IMR-90 (cell line): Measurements from ENCODE around the gene OR6S1. TPM values are rescaled to one million over a fixed set of nuclear protein-coding genes. Genes with fewer than 3 reads are reported as not detected.
"Not testable (repeated sequence)": the region's sequence is repeated elsewhere in the genome, so short reads cannot be mapped to it uniquely, and the experiment has no call there.

Experiments used
- ATAC-seq: fragments of 200-7000 bp; cut with Tn5 transposase; 2 replicates; pipeline ENCODE4 v1.9.1; 2020; ENCODE audit warnings: low read depth, mild to moderate bottlenecking, moderate library complexity
- BruUV-seq: library from RNA; stranded (reverse); fragments of 400-500 nt; replicated peaks from 2 replicates; lab custom pipeline; 2021; lab: Mats Ljungman, UMichigan
- CTCF ChIA-PET: fragments of 300-600 bp; formaldehyde crosslinking; extraction: SDS; loops from one replicate; lab custom pipeline; 2021; ENCODE audit warnings: antibody characterized with exemption; lab: Yijun Ruan, JAX
- POLR2A ChIA-PET: fragments of 300-600 bp; sonication (Branson Sonifier 250); formaldehyde crosslinking; loops from one replicate; lab custom pipeline; 2022; ENCODE audit warnings: antibody characterized with exemption; ENCODE audit not compliant: unreplicated experiment; lab: Charles Lee
- DNase-seq: peaks from one replicate; pipeline ENCODE4 v3.0.0; 2013
- H2AFZ ChIP-seq: replicated peaks from 2 replicates; pipeline ENCODE3; 2013; ENCODE audit warnings: low read length, mild to moderate bottlenecking; ENCODE audit not compliant: poor library complexity
- H2AK5ac ChIP-seq: 2 replicates; pipeline ENCODE4 v1.6.1; 2013; ENCODE audit warnings: low read depth, low read length, inconsistent platforms
- H2AK9ac ChIP-seq: replicated peaks from 2 replicates; pipeline ENCODE3; 2013; ENCODE audit warnings: mild to moderate bottlenecking, low read depth, low read length, moderate library complexity; ENCODE audit not compliant: poor library complexity
- H2BK120ac ChIP-seq: 2 replicates; pipeline ENCODE4 v1.6.1; 2013; ENCODE audit warnings: low read depth, low read length, inconsistent platforms
- H2BK15ac ChIP-seq: 3 replicates; pipeline ENCODE4 v1.6.1; 2013; ENCODE audit warnings: low read depth, low read length, inconsistent platforms
- H2BK20ac ChIP-seq: 2 replicates; pipeline ENCODE4 v1.6.1; 2013; ENCODE audit warnings: low read depth, mild to moderate bottlenecking, inconsistent platforms, low read length, moderate library complexity
- H2BK5ac ChIP-seq: 2 replicates; pipeline ENCODE4 v1.6.1; 2013; ENCODE audit warnings: mild to moderate bottlenecking, low read depth, low read length, inconsistent platforms; ENCODE audit not compliant: poor library complexity, severe bottlenecking
- H3K14ac ChIP-seq: replicated peaks from 2 replicates; pipeline ENCODE4 v1.6.1; 2013; ENCODE audit warnings: low read depth, low read length, inconsistent platforms
- H3K18ac ChIP-seq: 2 replicates; pipeline ENCODE4 v1.6.1; 2013; ENCODE audit warnings: low read depth, low read length, control low read depth
- H3K23ac ChIP-seq: 2 replicates; pipeline ENCODE4 v1.6.1; 2013; ENCODE audit warnings: low read depth, low read length, inconsistent platforms
- H3K27ac ChIP-seq: 2 replicates; pipeline ENCODE4 v1.5.1; 2013; ENCODE audit warnings: mild to moderate bottlenecking, control low read depth, low read length; ENCODE audit not compliant: insufficient read depth
- H3K27me3 ChIP-seq: 2 replicates; pipeline ENCODE4 v1.6.1; 2013; ENCODE audit warnings: low read length; ENCODE audit not compliant: control insufficient read depth, insufficient read depth
- H3K36me3 ChIP-seq: 2 replicates; pipeline ENCODE4 v1.6.1; 2013; ENCODE audit warnings: low read length, mixed read lengths; ENCODE audit not compliant: control insufficient read depth, insufficient read depth
- H3K4ac ChIP-seq: 2 replicates; pipeline ENCODE4 v1.6.1; 2013; ENCODE audit warnings: low read depth, low read length, inconsistent platforms
- H3K4me1 ChIP-seq: 2 replicates; pipeline ENCODE4 v1.6.1; 2013; ENCODE audit warnings: low read length, mixed read lengths; ENCODE audit not compliant: control insufficient read depth, insufficient read depth
- H3K4me2 ChIP-seq: 2 replicates; pipeline ENCODE4 v1.6.1; 2013; ENCODE audit warnings: low read depth, mild to moderate bottlenecking, control low read depth, low read length, moderate library complexity
- H3K4me3 ChIP-seq: 2 replicates; pipeline ENCODE4 v1.5.1; 2013; ENCODE audit warnings: low read depth, mild to moderate bottlenecking, control low read depth, low read length, moderate library complexity; ENCODE audit not compliant: insufficient read depth
- H3K56ac ChIP-seq: 2 replicates; pipeline ENCODE4 v1.6.1; 2013; ENCODE audit warnings: low read length, inconsistent platforms; ENCODE audit not compliant: insufficient read depth; ENCODE audit errors: extremely low read depth
- H3K79me1 ChIP-seq, 2 experiments: 2 replicates each; pipeline ENCODE4 v1.6.1; 2013; ENCODE audit warnings: low read length in 2 of 2, inconsistent platforms in 1 of 2, low read depth in 1 of 2
- H3K9ac ChIP-seq: 2 replicates; pipeline ENCODE4 v1.6.1; 2013; ENCODE audit warnings: low read depth, low read length, control low read depth
- H3K9me1 ChIP-seq: 2 replicates; pipeline ENCODE4 v1.6.1; 2013; ENCODE audit warnings: low read length, inconsistent platforms; ENCODE audit not compliant: insufficient read depth
- H3K9me3 ChIP-seq: 2 replicates; pipeline ENCODE4 v1.6.1; 2013; ENCODE audit warnings: low read length; ENCODE audit not compliant: control insufficient read depth, insufficient read depth
- H4K20me1 ChIP-seq: 2 replicates; pipeline ENCODE4 v1.6.1; 2013; ENCODE audit warnings: low read length, inconsistent platforms; ENCODE audit not compliant: insufficient read depth
- H4K5ac ChIP-seq: 2 replicates; pipeline ENCODE4 v1.6.1; 2013; ENCODE audit warnings: mild to moderate bottlenecking, low read depth, low read length, control low read depth
- H4K8ac ChIP-seq, 2 experiments: 2 replicates each; pipeline ENCODE4 v1.6.1; 2013; ENCODE audit warnings: low read depth in 2 of 2, low read length in 2 of 2, control low read depth in 1 of 2, inconsistent platforms in 1 of 2
- H4K91ac ChIP-seq: 2 replicates; pipeline ENCODE4 v1.6.1; 2013; ENCODE audit warnings: low read depth, low read length, inconsistent platforms; ENCODE audit not compliant: insufficient read depth
- CTCF ChIP-seq: conservative IDR thresholded peaks from 2 replicates; pipeline ENCODE4 v1.5.1; 2012; ENCODE audit warnings: mild to moderate bottlenecking, low read depth, low read length, improper control_type of control experiment
- WGBS, 2 experiments: methylation state at CpG; one replicate each; pipeline versions ENCODE4 v1.1.5 to v1.1.7; 2013; ENCODE audit warnings: missing lambda C conversion rate in 2 of 2; ENCODE audit not compliant: insufficient read length in 1 of 2; ENCODE audit errors: extremely low coverage in 2 of 2; 5-methylcytosine and 5-hydroxymethylcytosine counted together
- dilution Hi-C: fragments of 300-500 bp; cut with HindIII; formaldehyde crosslinking; loops from one replicate; pipeline ENCODE4 v1.14.3; 2018; ENCODE audit warnings: low sequenced_read_pairs; ENCODE audit not compliant: unreplicated experiment
- in situ Hi-C: fragments of 300-500 bp; cut with MboI; formaldehyde crosslinking; loops from 3 replicates; pipeline ENCODE4 v1.14.3; 2019; ENCODE audit warnings: low sequenced_read_pairs, inconsistent platforms, mixed read lengths
- intact Hi-C: fragments of 100-400 bp; cut with micrococcal nuclease; formaldehyde crosslinking; loops from 2 replicates; pipeline ENCODE4 v1.10.0; 2022
- polyA plus RNA-seq, 3 experiments: library from polyadenylated mRNA; depleted of rRNA; stranded (reverse); fragments of >200 nt; gene quantifications; 2 replicates each; pipeline ENCODE4 v1.2.3, GENCODE V29; 2012; ENCODE audit warnings: low replicate concordance in 1 of 3
- total RNA-seq: library from RNA; depleted of rRNA; stranded (reverse); fragments of >200 nt; gene quantifications from 2 replicates; pipeline ENCODE4 v1.2.3, GENCODE V29; 2012

Gene OR6S1
- total and polyA plus RNA-seq, 2 of the 4 experiments (the other 2 are of a cell fraction): not detected

- no peak overlapping the region for H2AFZ ChIP-seq
- CTCF ChIA-PET: no interaction called here
- H3K4ac ChIP-seq: no peak overlapping the region
- no peak for ATAC-seq
- H3K14ac ChIP-seq: no peak overlapping the region
- POLR2A ChIA-PET: no interaction called here
- no peak overlapping the region for H4K91ac ChIP-seq
- H2AK5ac ChIP-seq: no peak overlapping the region
- WGBS, 2 experiments: no CpG with 5 or more reads among the region's 2 CpGs
- H3K27me3 ChIP-seq: no peaks in the 10 kb centered on the region
- no peak overlapping the region for H3K27ac ChIP-seq
- DNase-seq: no peak
- H4K5ac ChIP-seq: no peak overlapping the region
- H3K23ac ChIP-seq: no peak overlapping the region
- H3K4me2 ChIP-seq: no peak overlapping the region
- H3K56ac ChIP-seq: no peak overlapping the region
- H3K9ac ChIP-seq: no peak overlapping the region
- H4K20me1 ChIP-seq: no peaks in the 10 kb centered on the region
- no peaks in the 10 kb centered on the region for H3K36me3 ChIP-seq
- no peak overlapping the region for H2BK20ac ChIP-seq
- no peaks in the 10 kb centered on the region for H3K9me1 ChIP-seq
- no peak overlapping the region for H2BK5ac ChIP-seq
- no peak overlapping the region for H3K18ac ChIP-seq
- H4K8ac ChIP-seq: no peak overlapping the region
- BruUV-seq: no TSS peak
- no peak overlapping the region for H3K4me3 ChIP-seq
- in situ Hi-C loops: no loop called here
- H2BK120ac ChIP-seq: no peak overlapping the region
- H2AK9ac ChIP-seq: no peak overlapping the region
- no peaks in the 10 kb centered on the region for H3K4me1 ChIP-seq
- dilution Hi-C loops: no loop called here
- no peaks in the 10 kb centered on the region for H3K79me1 ChIP-seq
- H3K9me3 ChIP-seq: no peaks in the 10 kb centered on the region
- TF ChIP-seq CTCF: no peak
- intact Hi-C loops: no loop called here
- H2BK15ac ChIP-seq: no peak overlapping the region
Observed at GRCh38 chr14:20644520-20644919, 3.0 kb upstream of the OR6S1 start.

- BruUV-seq, ATAC-seq, H4K5ac ChIP-seq, H4K8ac ChIP-seq, H2BK120ac ChIP-seq, H4K91ac ChIP-seq, H2BK20ac ChIP-seq, H3K4me1 ChIP-seq, H3K79me1 ChIP-seq, CTCF ChIA-PET, H3K4me3 ChIP-seq, H4K20me1 ChIP-seq, H3K27ac ChIP-seq, DNase-seq, H3K36me3 ChIP-seq, H3K4me2 ChIP-seq, H3K9ac ChIP-seq, H3K9me3 ChIP-seq, in situ Hi-C loops, H2AK5ac ChIP-seq, H2AK9ac ChIP-seq, POLR2A ChIA-PET, H3K4ac ChIP-seq, dilution Hi-C loops, H3K9me1 ChIP-seq, H3K14ac ChIP-seq, H2AFZ ChIP-seq, H3K56ac ChIP-seq, H2BK15ac ChIP-seq, H2BK5ac ChIP-seq, H3K23ac ChIP-seq, H3K18ac ChIP-seq, intact Hi-C loops, H3K27me3 ChIP-seq: not testable (repeated sequence)
- no CpG with 5 or more reads among the region's 3 CpGs for WGBS, 2 experiments
Observed at GRCh38 chr14:20642755-20643154, 1.3 kb upstream of the OR6S1 start.
